ENCODE measurements around the gene NEURL1B. TPM values are rescaled to one million over a fixed set of nuclear protein-coding genes. Genes with fewer than 3 reads are reported as not detected.
"Not testable (repeated sequence)": the region's sequence is repeated elsewhere in the genome, so short reads cannot be mapped to it uniquely, and the experiment has no call there.

The NEURL1B gene, protein sequence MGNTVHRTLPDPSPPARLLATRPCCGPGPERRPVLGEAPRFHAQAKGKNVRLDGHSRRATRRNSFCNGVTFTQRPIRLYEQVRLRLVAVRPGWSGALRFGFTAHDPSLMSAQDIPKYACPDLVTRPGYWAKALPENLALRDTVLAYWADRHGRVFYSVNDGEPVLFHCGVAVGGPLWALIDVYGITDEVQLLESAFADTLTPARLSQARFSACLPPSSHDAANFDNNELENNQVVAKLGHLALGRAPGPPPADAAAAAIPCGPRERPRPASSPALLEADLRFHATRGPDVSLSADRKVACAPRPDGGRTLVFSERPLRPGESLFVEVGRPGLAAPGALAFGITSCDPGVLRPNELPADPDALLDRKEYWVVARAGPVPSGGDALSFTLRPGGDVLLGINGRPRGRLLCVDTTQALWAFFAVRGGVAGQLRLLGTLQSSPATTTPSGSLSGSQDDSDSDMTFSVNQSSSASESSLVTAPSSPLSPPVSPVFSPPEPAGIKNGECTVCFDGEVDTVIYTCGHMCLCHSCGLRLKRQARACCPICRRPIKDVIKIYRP
- 10 to 100 TPM; 20.6 to 33.6 TPM for total RNA-seq
- long read RNA-seq, partial matches to known transcripts = 0 of 14 reads
- long read RNA-seq, other reads (novel, unspliced or antisense) = 14 of 14 reads

DNA sequence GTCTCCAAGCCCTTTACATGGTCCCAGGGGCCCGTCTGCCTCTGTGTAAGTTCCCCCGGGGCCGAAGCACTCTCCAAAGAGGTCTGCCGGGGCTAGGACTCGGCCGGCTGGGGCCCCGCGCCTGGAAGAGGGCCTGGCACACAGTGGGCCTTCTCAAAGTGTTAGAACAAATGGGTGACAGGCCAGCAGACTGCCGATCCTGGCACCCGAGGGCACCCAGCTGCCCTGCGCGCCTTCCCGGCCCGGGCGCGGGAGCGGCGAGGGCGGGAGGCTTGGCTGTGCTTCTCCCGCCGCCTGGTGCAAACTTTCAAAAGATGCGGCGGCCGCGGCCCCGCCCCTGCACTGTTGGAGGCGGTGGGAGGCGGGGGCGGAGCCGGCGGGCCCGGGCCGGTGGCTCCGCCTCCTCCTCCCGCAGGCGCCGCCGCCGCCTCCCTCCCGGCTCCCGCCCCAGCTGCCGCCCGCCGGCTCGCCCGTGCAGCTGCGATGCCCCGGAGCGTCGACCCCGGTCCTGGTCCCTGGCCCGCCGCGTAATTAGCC is at the start of gene NEURL1B:
Gene NEURL1B (plus strand): TSS at position 442 of the 537 bp plus-strand sequence. CDS start 144 bp downstream, outside the sequence.
- DNase-seq = peak; percentile 86
- intact Hi-C loops (cut with DNase I) = loop anchor here in 1 of 2 donors (5.0 kb wide), 2 partner anchors 56 to 164 kb away; no protein-coding TSS in a partner anchor
- peak; percentile 91 to 92 for ATAC-seq

DNA sequence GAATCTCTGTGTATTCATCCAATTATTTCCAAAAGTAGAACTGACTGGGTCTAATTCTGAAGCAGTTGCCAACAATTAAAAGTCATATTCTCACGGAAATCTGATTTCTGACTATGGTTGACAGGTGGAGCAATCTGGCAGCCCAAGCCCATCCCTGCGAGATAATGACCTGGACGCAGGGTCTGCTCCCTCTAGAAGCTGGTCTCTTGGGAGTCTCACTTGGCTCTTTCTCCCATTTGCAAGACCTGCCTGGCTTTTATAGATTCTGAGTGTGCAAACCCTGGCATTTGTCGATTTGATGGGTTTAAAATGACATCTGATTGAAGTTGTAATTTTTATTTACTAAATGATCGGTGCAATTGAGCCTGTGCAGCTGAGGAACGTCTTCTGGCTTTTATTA is 49.4 kb upstream of the NEURL1B start:
- intact Hi-C loops (cut with DNase I) = no loop called here
- ATAC-seq = no peak
- no peak for DNase-seq

DNA sequence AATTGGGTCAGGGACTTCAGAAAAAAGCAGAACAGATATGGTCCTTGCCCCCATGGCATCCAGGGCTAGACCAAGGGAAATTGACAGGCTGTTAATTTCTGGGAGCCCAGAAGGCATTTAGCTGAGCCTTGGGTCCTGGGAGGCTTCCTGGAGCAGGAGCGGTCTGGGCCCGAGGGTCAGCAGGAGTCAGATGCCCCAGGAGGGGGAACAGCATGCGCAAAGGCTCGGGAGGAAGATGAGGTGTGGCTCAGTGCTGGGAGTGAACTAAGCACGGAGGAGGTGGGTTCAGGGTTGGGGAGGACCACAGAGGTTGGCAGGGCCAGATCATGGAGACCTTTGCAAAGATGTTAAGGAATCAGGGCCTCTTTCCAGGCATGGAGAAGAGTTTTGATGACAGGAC is 48.2 kb upstream of the NEURL1B start:
- no peak for DNase-seq
- no peak for ATAC-seq
- intact Hi-C loops (cut with DNase I) = no loop called here

DNA sequence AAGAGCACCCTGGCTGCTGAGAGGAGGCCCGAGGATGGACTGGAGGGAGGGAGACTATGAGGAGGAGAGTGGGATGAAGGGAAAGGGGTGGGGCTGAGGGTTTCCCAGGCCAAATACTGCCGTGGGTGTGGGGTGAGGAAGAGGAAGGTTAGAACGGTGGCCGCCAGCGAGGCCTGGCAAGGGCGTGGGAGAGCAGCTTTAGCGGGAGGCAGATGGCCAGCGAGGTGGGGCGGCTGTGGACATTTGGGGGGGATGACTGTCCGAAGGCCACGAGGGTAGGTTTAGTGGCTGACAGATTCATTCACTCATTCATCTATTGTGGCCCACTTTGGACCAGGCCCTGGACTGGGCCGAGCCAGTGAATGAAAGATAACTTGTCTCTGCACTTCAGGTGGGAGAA is 47.8 kb upstream of the NEURL1B start:
- ATAC-seq (no peak), DNase-seq (no peak)
- intact Hi-C loops (cut with DNase I) = no loop called here

DNA sequence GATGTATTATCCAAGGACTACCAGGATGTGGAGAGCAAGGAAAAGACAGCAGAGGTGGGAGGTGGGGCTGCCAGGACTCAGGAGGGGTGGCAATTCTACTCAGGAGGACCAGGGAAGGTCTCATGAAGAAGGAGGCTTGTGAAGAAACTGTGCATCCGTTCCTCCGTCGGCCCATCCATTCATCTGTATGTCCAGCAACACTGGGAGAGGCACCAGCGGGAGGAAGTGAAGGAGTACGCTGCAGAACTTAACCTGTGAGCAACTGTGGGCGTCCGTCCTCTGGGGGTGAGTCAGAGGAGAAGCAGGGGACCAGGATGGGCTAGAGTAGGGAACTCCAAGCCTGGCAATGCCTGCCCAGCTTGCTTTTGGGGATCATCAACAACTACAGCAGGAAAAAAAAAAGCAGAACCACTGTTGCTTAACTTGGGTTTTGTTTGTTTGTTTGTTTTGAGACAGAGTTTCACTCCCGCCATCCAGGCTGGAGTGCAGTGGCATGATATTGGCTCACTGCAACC is 47.3 kb upstream of the NEURL1B start:
- ATAC-seq = no peak

DNA sequence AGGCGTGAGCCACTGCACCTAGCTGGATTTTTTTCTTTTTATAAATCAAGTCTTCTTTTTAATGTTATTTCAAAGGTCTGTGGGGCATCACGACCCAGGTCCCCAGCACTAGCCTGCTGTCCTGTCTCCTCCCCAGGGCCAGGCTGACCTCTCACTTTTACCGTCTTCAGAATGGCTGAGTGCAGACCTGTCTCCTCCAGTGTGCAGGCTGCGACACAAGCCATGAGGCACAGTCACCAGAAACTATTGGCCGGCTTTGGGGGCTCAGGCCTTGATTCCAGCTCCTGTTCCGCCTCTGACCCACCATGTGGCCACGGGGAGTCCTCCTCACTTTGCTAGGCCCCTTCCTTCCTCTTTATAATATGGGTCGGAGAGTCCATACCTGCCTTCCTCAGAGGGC is 46.6 kb upstream of the NEURL1B start:
- DNase-seq (no peak), ATAC-seq (no peak)
- intact Hi-C loops (cut with DNase I) = no loop called here

More for the DNA sequence above, 47.3 kb upstream of the NEURL1B start:
- no peak for DNase-seq
- intact Hi-C loops (cut with DNase I) = no loop called here

DNA sequence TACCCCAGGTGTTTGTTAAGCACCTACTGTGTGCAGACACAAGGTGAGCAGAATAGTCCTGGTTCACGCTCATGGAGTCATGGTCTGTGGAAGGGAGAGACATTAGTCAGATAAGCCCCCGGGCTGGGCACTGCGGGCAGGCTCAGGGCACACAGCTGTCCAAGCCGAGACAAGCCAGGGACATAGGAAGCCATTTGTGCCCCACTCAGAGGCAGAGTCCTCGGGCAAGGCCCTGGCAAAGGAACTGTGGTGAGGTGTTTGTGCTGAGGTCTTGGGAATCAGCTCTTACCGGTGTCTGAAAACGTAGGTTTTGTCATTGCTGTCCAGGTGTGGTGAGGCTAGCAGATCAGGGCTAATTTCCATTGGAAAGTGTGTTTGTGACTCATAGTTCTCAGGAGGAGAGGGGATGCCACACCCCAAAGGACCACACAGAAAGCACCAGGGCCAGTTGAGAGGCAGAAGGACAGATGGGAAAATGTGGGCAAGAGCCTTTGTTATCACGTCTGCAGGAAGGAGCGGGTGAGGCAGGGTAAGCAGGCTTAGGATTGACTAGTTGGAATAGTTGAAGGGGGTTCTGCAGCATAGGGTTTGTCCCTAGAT is 46.1 kb upstream of the NEURL1B start:
- intact Hi-C loops (cut with DNase I) = no loop called here
- no peak for DNase-seq
- ATAC-seq = no peak

DNA sequence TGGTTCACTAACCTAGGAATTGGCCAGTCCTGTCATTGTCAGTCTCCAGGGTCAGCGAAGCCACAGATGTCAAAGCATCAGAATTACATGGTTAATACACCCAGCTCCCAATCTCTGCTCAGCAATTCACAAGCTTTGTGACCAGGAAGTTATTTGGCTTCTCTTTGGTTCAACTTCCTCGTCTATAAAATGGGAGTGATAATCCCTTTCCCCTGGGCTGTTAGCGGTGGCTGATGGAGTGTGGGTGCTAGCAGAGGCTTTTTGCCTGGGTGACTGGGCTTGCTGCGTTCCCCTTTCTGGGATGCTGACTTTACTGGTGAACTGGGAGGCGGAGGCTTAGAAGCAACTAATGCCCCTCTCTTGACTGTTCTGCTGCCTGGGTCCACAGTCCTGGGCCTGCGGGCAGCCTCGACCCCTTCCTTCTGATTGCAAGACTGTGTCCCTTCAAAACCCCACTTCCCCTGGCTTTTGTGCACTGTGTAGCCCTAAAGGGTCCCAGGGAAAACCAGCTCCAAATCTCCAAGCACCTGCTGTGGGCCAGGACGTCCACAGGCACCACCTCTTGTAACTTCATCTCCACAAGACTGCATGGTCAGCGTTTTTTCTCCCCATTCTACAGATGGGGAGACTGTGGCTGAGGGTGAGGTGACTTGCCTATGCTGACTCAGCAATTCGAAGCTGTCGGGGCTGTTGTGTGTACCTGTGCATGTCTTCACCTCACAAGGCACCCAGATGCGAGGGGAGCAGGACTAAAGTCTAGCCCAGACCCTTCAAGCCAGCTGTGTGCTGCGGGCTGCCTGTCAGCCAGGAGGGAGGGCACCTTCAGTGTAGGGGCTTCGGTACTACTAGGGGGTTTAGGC is 45.2 kb upstream of the NEURL1B start:
- intact Hi-C loops (cut with DNase I) = no loop called here
- ATAC-seq = no peak
- no peak for DNase-seq

DNA sequence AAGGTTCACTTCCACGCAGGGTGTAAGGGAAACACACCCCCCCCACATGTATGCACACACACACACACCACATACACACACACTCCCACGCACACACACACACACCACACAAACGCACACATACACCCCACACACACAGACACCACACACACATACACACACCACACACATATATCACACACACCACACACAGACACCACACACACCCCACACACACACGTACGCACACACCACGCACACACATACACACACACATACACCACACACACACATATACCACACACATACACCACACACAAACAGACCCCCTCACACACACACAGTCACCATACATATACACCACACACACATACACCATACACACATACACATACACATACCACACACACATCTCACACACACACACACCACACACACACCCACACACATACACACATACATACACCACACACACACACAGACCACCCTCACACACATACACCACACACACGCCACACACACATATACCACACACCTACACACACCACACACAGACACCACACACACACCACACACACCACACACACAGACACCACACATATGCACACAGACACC is 44.3 kb upstream of the NEURL1B start:
- no peak for DNase-seq
- no peak for ATAC-seq
- intact Hi-C loops (cut with DNase I) = no loop called here

DNA sequence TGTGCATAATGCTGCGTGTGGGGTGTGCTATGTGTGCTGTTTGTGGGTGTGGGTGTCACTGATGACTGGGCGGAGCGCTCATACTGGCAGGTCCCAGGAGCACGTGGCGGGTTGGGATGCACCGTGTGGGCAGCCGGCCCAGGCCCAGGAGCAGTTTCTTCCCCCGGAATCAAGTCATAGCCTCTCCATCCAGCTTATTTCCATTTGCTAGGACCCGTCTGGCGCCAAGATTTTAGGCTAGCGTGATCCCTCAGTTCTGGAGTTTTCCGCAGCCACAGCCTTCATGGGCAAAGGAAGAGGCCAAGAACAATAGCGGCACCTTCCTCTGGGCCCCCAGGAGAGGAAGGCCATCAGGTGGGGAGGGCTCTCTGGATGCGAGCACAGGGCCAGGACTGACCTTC is 43.3 kb upstream of the NEURL1B start:
- intact Hi-C loops (cut with DNase I) = no loop called here
- peak; percentile 48 for DNase-seq
- peak; percentile 37 to 64 for ATAC-seq

DNA sequence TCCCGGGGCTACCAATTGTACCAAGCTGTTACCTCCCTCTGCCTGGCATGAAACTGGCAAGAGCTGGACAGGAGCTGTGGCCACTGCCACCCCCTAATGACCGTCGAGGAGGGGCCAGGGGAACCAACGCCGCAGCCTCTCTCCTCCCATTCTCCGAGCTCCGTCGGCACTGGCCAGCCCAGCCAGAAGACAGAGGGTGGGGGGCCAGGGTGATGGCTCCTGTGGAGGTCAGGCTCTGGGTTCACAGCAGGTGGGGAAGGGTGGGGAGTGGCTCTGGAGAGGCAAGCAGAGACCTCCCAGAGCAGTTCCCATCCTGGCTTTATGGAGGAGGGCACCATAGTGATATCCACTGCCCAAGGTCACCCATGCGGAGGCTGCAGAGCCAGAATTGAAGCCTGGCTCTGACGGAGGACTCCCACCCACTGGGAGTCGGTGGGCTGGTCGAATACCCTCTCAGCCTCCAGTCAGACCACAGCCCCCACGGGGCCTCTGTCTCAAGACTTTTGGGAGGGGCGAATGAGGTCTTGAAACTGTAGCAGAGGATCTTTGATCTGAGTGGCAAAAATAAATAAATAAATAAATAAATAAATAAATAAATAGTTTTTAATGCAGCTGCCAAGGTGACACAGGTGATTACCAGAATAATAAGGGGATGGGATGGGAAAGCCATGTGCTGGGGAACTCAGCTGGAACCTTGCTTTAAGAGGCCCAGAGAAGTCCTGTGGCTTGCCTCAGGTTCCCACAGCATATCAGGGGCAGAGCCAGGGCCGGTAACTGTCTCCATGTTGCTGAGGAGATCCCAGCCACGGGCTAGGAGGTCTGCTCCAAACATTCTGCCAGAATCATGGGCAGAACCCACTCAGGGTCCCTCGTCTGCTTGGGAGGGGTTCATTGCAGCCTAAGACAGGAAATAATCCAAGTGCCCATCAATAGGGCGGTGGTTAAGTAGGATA is 42.5 kb upstream of the NEURL1B start:
- ATAC-seq (no peak), DNase-seq (no peak)
- intact Hi-C loops (cut with DNase I) = no loop called here

DNA sequence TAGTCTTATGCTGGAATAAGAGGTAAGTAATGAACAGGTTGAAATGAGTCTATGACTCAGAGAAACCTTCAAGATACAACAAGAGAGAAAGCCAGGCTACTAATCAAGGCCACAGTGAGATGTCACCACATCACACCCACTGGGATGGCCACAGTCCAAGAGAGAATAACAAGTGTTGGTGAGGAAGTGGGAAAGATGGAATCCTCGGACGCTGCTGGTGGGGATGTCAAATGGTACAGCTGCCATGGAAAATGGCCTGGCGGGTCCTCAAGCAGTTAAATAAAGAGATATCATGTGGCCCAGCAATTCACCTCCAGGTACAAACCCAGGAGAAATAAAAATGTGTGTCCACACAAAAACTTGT is 41.9 kb upstream of the NEURL1B start:
- ATAC-seq (no peak), DNase-seq (no peak)
- intact Hi-C loops (cut with DNase I) = no loop called here

DNA sequence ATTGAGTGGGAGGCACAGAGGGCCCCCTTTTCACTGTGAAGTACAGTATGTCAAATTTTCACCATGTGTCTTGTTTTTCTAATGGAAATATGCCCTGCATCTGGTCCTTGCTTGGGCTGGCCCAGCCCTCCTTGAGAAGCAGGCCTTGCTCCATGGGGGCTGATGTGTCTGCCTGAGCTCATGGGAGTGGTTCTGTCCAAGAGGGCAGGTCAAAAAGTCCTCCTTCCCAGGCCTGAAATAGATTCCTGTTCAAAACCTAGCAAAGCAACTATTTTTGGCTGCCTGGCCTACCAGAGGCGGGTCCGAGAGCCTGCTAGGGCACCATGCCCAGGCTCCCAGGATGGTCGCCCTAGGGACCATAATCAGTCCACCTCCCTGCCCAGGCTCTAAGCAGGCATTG is 40.5 kb upstream of the NEURL1B start:
- ATAC-seq = no peak
- intact Hi-C loops (cut with DNase I) = no loop called here
- no peak for DNase-seq

DNA sequence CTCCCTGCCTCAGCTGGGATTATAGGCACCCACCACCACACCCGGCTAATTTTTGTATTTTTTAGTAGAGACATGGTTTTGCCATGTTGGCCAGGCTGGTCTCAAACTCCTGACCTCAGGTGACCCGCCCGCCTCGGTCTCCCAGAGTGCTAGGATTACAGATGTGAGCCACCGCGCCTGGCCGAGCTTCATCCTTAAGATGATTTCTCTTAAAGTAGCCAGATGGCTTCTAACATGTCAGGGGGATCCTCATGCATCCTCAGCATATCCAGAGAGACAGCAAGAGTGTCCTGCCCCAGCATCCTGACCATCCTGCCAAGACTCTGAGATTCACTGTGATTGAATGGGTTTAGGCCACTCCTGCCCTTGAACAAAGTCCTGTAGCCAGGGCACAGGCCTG is 39.5 kb upstream of the NEURL1B start:
- intact Hi-C loops (cut with DNase I); DNase-seq; ATAC-seq: not testable (repeated sequence)

DNA sequence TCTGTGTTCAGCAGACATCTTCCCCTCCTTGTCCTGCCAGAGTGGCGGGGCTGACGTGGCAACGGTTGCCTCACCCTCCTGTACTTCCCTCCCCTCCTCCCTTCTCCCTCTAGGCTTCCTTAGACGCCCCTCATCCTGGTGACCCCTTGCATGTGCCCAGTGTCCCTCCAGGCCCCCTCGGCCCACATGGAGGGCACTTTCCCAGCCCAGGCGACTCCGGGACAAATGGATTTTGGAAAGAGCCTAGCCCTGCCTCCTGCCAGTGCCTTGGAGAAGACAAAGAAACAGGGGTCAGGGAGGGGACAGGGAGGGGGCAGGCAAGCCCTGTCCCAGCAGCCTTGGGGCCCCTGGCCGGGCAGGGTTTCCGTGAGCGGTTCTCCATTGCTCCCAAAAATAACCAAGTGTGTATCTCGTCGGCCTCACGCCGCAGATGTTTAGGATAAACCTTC is 38.3 kb upstream of the NEURL1B start:
- intact Hi-C loops (cut with DNase I) = no loop called here
- peak; percentile 35 to 43 for ATAC-seq
- DNase-seq = peak; percentile 46

DNA sequence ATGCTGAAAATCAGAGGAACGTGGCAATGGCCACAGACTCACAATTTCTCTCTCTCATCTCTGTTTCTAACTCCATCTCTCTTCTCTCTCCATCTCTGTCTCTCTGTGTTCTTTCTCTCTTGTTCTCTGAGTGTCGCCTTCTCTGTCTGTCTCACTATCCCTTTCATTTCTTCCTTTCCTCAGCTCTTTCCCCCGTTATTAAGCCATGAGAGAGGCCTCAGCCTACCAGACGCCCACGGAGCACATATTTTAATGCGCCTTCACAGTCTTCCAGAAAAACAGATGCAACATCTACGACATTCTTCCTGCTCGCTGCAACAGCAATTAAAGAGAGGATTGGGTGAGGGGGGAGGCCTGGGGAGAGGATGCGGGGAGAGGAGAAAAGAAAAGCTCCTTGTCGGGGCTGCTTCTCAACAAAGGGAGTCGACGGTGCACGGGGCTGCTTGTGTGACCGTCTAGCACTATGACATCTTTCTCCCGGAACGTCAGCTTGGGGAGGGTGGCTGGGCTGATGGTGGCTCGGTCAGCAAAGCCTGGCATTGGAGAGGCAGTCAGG is 37.7 kb upstream of the NEURL1B start:
- intact Hi-C loops (cut with DNase I) = no loop called here
- ATAC-seq = peak; percentile 20 to 21

DNA sequence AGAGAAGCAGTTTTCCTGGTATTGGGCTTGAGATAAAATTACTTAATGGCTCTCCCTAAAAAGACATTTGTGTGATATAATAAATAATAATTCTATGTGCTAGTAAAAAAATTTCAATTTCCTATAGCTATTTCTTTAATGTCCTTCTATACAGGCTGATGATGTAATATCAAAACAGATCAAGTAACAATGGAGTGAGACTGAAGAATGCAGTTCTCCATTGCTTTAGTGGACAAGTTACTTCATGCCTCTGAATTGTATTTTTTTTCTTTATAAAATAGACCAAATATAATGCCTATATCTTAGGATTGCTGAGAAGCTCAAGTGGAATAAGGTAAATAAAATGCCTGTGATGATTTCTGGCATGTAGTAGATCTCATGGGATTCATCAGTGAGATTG is 35.6 kb upstream of the NEURL1B start:
- intact Hi-C loops (cut with DNase I) = no loop called here
- ATAC-seq = no peak
- DNase-seq = no peak

More for the DNA sequence above, 37.7 kb upstream of the NEURL1B start:
- DNase-seq = peak; percentile 44

Data from left cardiac atrium (tissue), 4 donors.